ENCODE measurements around the gene NDC1. TPM values are rescaled to one million over a fixed set of nuclear protein-coding genes. Genes with fewer than 3 reads are reported as not detected.
A peak's percentile ranks its signal among the peaks of the same experiment; 100 is the strongest.

Gene NDC1
- total and polyA plus RNA-seq, 7 experiments from 2014 or later, result 6.9 to 20.2 (median 10.8) TPM

DNA sequence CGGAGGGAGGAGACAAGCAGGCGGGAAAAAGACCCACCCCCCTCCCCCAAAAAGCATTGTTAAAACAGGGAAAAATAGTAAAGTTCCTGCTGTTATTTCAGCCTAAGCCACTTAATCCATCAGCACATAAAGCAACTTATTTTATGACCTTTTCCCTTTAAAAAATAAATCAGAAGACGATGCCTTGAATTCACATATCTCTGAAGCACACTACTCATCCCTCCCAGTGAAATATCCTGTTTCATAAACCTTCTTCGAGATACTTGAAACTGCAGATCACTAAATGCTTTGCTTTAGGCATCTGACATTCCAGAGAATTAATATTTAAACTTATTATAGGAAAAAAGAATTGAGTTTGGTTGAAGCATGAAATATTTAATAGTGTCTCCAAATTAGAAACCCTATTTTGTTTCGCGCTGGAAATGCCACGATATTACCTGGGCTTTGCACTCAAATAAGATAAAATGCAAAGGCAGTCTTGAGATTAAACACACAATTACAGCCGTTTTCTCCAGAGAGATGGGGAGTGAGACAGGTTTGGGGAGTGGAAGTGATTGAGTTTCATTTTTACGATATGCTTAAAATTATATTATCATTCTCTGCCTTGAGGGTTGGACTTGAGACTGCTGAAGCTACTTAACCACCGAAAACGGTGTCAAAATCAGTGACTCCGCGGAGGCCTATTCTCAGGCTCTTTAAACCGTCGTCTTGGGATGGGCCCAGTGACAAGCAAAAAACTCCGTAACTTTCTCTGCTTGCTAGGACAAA is 108.5 kb downstream of the NDC1 start:
- H3K36me3 ChIP-seq (ENCODE audit: control insufficient read depth in 2 of 3, insufficient read depth in 3 of 3, low read length in 3 of 3), result no peaks in the 10 kb centered on the region
- ChIA-PET POLR2A (no interaction called here), CTCF (no interaction called here)
- H3K27me3 ChIP-seq (ENCODE audit: control insufficient read depth in 2 of 2, insufficient read depth in 2 of 2, low read length in 2 of 2), result no peaks in the 10 kb centered on the region
- no peak overlapping the region for H3K27ac Mint-ChIP-seq
- H3K9me3 ChIP-seq (ENCODE audit: control insufficient read depth in 2 of 3, low read length in 3 of 3), result no peaks in the 10 kb centered on the region
- no peaks in the 10 kb centered on the region for H3K4me1 ChIP-seq (ENCODE audit: control insufficient read depth in 2 of 2, insufficient read depth in 2 of 2, low read length in 2 of 2)
- intact Hi-C loops (cut with micrococcal nuclease), result no loop called here
- peaks cover 15 to 33% (median 23%) of the 10 kb centered on the region in 5 donors for H3K27me3 Mint-ChIP-seq
- H3K4me3 Mint-ChIP-seq, result no peak overlapping the region
- no peaks in the 10 kb centered on the region for H3K9me3 Mint-ChIP-seq
- H3K4me1 Mint-ChIP-seq, result peaks cover 0 to 1% (median 0%) of the 10 kb centered on the region in 7 donors
- H3K27ac ChIP-seq (ENCODE audit: low read depth, low read length), result no peak overlapping the region
- DNase-seq (no peak), ATAC-seq (no peak)
- no peaks in the 10 kb centered on the region for H3K36me3 Mint-ChIP-seq
- H3K4me3 ChIP-seq (ENCODE audit: low read length), result no peak overlapping the region

DNA sequence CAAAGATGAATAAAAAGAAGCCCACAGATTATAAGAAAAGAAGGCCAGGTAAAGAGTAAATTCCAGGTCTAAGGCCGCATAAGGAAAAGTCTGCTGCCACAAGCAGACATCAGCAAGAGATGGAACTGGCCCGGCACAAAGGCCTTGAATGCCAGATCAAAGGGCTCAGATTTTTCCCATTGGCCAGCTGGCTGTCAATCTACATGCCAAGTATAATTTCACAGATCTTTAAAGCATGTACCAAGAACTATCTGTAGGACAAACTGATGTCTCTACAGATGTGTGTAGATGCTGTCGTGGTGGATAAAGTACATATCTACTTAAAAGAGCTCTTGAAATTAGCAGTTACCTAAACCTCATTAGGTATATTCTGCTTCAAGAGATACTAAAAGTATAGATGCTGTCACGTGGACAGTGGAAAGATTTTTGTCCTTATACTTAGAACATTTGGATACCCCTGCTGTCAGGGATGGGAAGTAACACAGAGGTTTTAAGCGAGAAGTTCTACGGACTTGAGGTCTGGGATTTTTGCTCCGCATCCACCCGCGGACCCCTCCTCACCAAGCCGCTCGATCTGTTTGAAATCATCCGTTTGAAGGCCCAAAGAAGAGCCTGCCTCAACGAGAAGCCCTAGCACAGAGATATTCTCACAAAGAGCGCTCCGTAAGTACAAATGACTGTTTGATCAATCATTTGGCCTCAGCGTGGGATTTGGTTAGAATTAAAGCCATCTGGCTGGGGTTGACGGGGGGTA is 109.2 kb downstream of the NDC1 start:
- DNase-seq, result no peak
- no peak for ATAC-seq
- H3K27ac ChIP-seq (ENCODE audit: low read depth, low read length), result no peak overlapping the region
- no peak overlapping the region for H3K4me3 ChIP-seq (ENCODE audit: low read length)
- POLR2A ChIA-PET, result no interaction called here
- CTCF ChIA-PET, result no interaction called here
- Mint-ChIP-seq H3K4me1 (peaks cover 0 to 1% (median 0%) of the 10 kb centered on the region in 7 donors), H3K36me3 (no peaks in the 10 kb centered on the region), H3K9me3 (no peaks in the 10 kb centered on the region), H3K4me3 (no peak overlapping the region), H3K27ac (no peak overlapping the region), H3K27me3 (peaks cover 9 to 29% (median 18%) of the 10 kb centered on the region in 5 donors)
- no peaks in the 10 kb centered on the region for H3K9me3 ChIP-seq (ENCODE audit: control insufficient read depth in 2 of 3, low read length in 3 of 3)
- intact Hi-C loops (cut with micrococcal nuclease), result no loop called here
- no peaks in the 10 kb centered on the region for H3K4me1 ChIP-seq (ENCODE audit: control insufficient read depth in 2 of 2, insufficient read depth in 2 of 2, low read length in 2 of 2)
- no peaks in the 10 kb centered on the region for H3K27me3 ChIP-seq (ENCODE audit: control insufficient read depth in 2 of 2, insufficient read depth in 2 of 2, low read length in 2 of 2)
- no peaks in the 10 kb centered on the region for H3K36me3 ChIP-seq (ENCODE audit: control insufficient read depth in 2 of 3, insufficient read depth in 3 of 3, low read length in 3 of 3)

DNA sequence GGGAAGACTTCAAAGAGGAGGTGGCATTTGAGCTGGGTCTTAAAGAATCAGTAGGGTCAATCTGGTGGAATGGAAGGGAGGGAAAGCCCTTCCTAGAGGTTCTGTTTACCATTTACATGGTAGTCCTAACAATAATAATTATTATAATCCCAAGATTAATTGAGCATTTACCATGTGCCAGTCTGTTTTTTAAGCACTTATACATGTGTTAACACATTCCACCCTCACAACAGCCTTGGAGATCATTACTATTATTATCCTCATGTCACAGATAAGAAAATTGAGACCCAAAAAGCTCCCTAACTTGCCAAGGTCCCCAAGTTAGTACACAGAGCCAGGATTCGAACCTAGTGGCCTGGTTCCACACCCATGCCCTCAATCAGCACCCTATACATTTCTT is 109.9 kb downstream of the NDC1 start:
- H3K4me1 Mint-ChIP-seq, result peaks cover 0 to 1% (median 0%) of the 10 kb centered on the region in 7 donors
- H3K4me3 Mint-ChIP-seq, result no peak overlapping the region
- H3K36me3 ChIP-seq (ENCODE audit: control insufficient read depth in 2 of 3, insufficient read depth in 3 of 3, low read length in 3 of 3), result no peaks in the 10 kb centered on the region
- peak overlapping the region in 1 of 9 donors; percentile 20 for H3K27ac Mint-ChIP-seq
- H3K27me3 ChIP-seq (ENCODE audit: control insufficient read depth in 2 of 2, insufficient read depth in 2 of 2, low read length in 2 of 2), result no peaks in the 10 kb centered on the region
- ChIA-PET CTCF (no interaction called here), POLR2A (no interaction called here)
- H3K27ac ChIP-seq (ENCODE audit: low read depth, low read length), result no peak overlapping the region
- ATAC-seq, result no peak
- no peak overlapping the region for H3K4me3 ChIP-seq (ENCODE audit: low read length)
- no peaks in the 10 kb centered on the region for H3K36me3 Mint-ChIP-seq
- H3K4me1 ChIP-seq (ENCODE audit: control insufficient read depth in 2 of 2, insufficient read depth in 2 of 2, low read length in 2 of 2), result no peaks in the 10 kb centered on the region
- H3K9me3 Mint-ChIP-seq, result no peaks in the 10 kb centered on the region
- H3K9me3 ChIP-seq (ENCODE audit: control insufficient read depth in 2 of 3, low read length in 3 of 3), result no peaks in the 10 kb centered on the region
- intact Hi-C loops (cut with micrococcal nuclease), result no loop called here
- DNase-seq, result no peak
- peaks cover 5 to 27% (median 14%) of the 10 kb centered on the region in 5 donors for H3K27me3 Mint-ChIP-seq

DNA sequence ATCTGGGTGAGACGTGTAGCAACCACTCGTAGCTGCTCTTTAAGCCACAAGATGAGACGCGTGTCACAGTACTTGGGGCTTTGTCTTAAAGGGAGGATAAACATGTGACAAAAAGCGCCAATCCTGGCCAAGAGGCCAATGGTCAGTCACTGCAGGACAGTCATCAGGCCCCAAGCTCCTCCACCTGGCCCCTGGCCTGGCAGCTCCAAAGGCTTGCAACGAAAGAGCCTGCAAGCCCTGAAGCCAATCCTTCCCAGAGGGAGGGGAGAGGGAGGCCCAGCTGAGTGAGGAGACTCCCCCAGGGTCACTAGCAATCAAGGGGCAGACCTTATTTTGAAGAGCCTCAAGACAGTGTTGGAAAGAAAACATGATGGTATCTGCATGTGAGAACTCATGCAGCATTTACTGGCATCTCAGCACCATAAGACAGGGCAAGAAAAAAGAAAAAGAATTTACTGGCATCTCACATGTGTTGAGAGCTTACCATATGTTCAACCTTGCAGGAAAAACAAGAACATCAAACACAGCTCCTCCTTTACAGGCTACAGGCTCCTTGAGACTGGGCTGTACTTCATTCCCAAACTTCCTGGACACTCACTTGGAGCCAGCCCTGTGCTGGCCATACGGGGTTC is 110.5 kb downstream of the NDC1 start:
- intact Hi-C loops (cut with micrococcal nuclease), result no loop called here
- Histone ChIP-seq H3K27me3 (ENCODE audit: control insufficient read depth in 2 of 2, insufficient read depth in 2 of 2, low read length in 2 of 2) (no peaks in the 10 kb centered on the region), H3K4me3 (ENCODE audit: low read length) (no peak overlapping the region), H3K9me3 (ENCODE audit: control insufficient read depth in 2 of 3, low read length in 3 of 3) (no peaks in the 10 kb centered on the region), H3K4me1 (ENCODE audit: control insufficient read depth in 2 of 2, insufficient read depth in 2 of 2, low read length in 2 of 2) (no peaks in the 10 kb centered on the region), H3K36me3 (ENCODE audit: control insufficient read depth in 2 of 3, insufficient read depth in 3 of 3, low read length in 3 of 3) (no peaks in the 10 kb centered on the region), H3K27ac (ENCODE audit: low read depth, low read length) (no peak overlapping the region)
- Mint-ChIP-seq H3K9me3 (no peaks in the 10 kb centered on the region), H3K27ac (peak overlapping the region in 2 of 9 donors; percentile 9 to 20), H3K4me1 (peaks cover 0 to 1% (median 0%) of the 10 kb centered on the region in 7 donors), H3K4me3 (no peak overlapping the region), H3K36me3 (no peaks in the 10 kb centered on the region), H3K27me3 (peaks cover 0 to 23% (median 8%) of the 10 kb centered on the region in 5 donors)
- DNase-seq, result no peak
- POLR2A ChIA-PET, result no interaction called here
- CTCF ChIA-PET, result no interaction called here
- ATAC-seq, result no peak

DNA sequence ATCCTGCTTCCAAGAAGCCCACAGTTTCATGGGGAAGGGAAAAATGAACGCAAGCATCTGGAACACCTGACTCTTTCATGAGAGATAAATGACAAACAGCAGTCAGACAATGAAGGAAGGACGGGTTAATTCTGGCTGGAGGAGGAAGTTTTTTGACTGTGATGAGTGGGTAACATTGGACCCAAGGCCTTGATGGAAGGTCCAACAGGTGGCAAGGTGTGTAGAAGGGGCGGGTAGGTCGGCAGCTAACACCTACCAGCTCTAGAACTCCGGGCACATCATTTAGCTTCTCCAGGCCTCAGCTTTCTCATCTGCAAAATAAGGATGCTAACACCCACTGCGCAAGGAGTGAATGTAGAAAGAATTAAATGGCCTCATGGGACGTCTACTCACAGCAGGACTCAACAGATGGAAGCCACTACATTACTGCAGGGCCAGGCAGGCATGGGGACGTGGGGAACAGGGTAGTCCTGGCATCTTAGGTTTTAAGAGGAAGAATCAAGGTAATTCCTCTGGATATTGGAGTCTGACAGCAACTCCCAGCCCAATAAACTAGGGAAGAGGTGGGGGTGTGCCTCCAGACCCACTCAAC is 112.0 kb downstream of the NDC1 start:
- no peaks in the 10 kb centered on the region for H3K36me3 ChIP-seq (ENCODE audit: control insufficient read depth in 2 of 3, insufficient read depth in 3 of 3, low read length in 3 of 3)
- peaks cover 0 to 1% (median 0%) of the 10 kb centered on the region in 7 donors for H3K4me1 Mint-ChIP-seq
- DNase-seq (no peak), ATAC-seq (no peak)
- no peak overlapping the region for H3K27ac ChIP-seq (ENCODE audit: low read depth, low read length)
- no peaks in the 10 kb centered on the region for H3K9me3 Mint-ChIP-seq
- no peaks in the 10 kb centered on the region for H3K4me1 ChIP-seq (ENCODE audit: control insufficient read depth in 2 of 2, insufficient read depth in 2 of 2, low read length in 2 of 2)
- H3K27me3 ChIP-seq (ENCODE audit: control insufficient read depth in 2 of 2, insufficient read depth in 2 of 2, low read length in 2 of 2), result no peaks in the 10 kb centered on the region
- H3K9me3 ChIP-seq (ENCODE audit: control insufficient read depth in 2 of 3, low read length in 3 of 3), result no peaks in the 10 kb centered on the region
- no peak overlapping the region for H3K4me3 Mint-ChIP-seq
- ChIA-PET CTCF (no interaction called here), POLR2A (no interaction called here)
- no peak overlapping the region for H3K27ac Mint-ChIP-seq
- no peak overlapping the region for H3K4me3 ChIP-seq (ENCODE audit: low read length)
- intact Hi-C loops (cut with micrococcal nuclease), result no loop called here
- no peaks in the 10 kb centered on the region for H3K36me3 Mint-ChIP-seq
- peaks cover 0 to 19% (median 0%) of the 10 kb centered on the region in 5 donors for H3K27me3 Mint-ChIP-seq

DNA sequence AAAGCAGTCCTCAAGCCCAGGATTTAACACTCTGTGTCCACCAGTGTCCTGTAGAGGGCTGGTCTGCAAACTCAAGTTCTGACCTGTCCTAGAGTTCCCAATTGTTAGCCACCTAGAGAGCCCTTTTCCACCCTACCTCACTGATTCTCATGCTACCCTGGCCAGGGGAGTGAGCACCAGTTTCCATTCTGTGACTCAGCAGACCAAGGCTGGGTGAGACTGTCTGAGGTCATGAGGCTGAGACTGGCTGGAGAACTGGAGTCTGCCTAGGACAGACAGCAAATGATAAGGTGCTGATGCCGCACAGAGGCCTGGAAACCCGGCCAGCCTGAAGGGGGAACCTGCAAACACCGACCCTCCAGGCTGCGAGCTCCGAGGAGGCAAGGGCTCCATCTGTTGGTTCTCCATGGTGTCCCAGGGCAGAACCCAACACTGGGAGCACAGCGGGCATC is 112.8 kb downstream of the NDC1 start:
- H3K27me3 Mint-ChIP-seq, result peaks cover 0 to 15% (median 0%) of the 10 kb centered on the region in 5 donors
- no peak overlapping the region for H3K27ac Mint-ChIP-seq
- no peaks in the 10 kb centered on the region for H3K9me3 Mint-ChIP-seq
- Histone ChIP-seq H3K27me3 (ENCODE audit: control insufficient read depth in 2 of 2, insufficient read depth in 2 of 2, low read length in 2 of 2) (no peaks in the 10 kb centered on the region), H3K27ac (ENCODE audit: low read depth, low read length) (no peak overlapping the region), H3K4me3 (ENCODE audit: low read length) (no peak overlapping the region), H3K4me1 (ENCODE audit: control insufficient read depth in 2 of 2, insufficient read depth in 2 of 2, low read length in 2 of 2) (no peaks in the 10 kb centered on the region), H3K9me3 (ENCODE audit: control insufficient read depth in 2 of 3, low read length in 3 of 3) (no peaks in the 10 kb centered on the region), H3K36me3 (ENCODE audit: control insufficient read depth in 2 of 3, insufficient read depth in 3 of 3, low read length in 3 of 3) (no peaks in the 10 kb centered on the region)
- CTCF ChIA-PET, result no interaction called here
- POLR2A ChIA-PET, result no interaction called here
- H3K36me3 Mint-ChIP-seq, result no peaks in the 10 kb centered on the region
- H3K4me1 Mint-ChIP-seq, result peaks cover 0 to 1% (median 0%) of the 10 kb centered on the region in 7 donors
- intact Hi-C loops (cut with micrococcal nuclease), result no loop called here
- no peak for ATAC-seq
- DNase-seq, result no peak
- no peak overlapping the region for H3K4me3 Mint-ChIP-seq

Data from naive thymus-derived CD4-positive, alpha-beta T cell (primary cell).